Stimulated activated CD4-positive, alpha-beta T cell treated with anti-CD3 and anti-CD28 coated beads, Interleukin-15, amount 100 ng/mL, for 1 hour (primary cell): Measurements from ENCODE around the gene WEE2.

ENCODE experiments used
- DNase-seq, 2 donors: peaks; one replicate each; pipeline ENCODE4 v3.0.0-alpha.2; 2020; ENCODE audit warnings: low read depth in 1 of 2, low spot score in 1 of 2

Gene WEE2

DNA sequence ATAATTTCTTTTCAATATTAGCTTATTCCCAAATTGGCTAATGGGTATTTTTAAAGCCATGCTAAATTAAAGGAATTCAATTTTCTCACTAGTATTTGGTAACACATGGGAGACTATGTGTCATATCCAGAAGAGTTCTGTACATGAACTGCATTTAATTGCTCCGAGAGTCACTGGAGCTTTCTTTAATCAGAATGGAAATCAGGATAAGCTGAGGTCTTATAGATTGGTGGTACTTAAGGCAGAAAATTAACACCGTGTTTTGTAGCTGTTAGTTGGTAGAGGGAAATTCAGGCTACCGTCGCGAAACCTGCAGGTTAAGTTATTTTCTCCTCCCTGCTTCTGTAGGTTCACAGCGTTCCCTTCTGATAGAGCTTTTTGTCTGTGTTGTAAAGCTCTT, at the start of gene WEE2:
Gene WEE2, plus strand, starts transcription at position 3 of the 400 bp plus-strand sequence. CDS start 406 bp downstream, outside the sequence.
- DNase-seq, result no peak

DNA sequence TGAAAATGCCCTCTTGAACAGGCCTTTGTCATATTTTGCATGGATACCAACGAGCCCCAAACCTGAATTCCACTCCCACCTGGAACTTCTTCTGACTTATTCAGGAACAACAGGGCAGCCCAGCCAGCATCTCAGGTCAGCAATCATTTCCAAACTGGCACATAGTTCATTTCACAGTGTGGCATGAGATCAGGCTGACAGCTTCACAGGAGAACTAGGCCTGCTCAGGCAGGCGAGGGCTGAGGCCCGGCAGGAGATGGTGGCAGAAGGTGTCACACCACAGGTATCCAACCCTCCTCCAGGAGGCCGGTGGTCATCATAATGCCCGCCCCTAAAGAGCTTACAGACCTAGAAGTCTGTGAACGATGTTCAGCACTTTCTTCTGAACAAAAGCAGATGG, 48.7 kb upstream of the WEE2 start:
- no peak for DNase-seq

DNA sequence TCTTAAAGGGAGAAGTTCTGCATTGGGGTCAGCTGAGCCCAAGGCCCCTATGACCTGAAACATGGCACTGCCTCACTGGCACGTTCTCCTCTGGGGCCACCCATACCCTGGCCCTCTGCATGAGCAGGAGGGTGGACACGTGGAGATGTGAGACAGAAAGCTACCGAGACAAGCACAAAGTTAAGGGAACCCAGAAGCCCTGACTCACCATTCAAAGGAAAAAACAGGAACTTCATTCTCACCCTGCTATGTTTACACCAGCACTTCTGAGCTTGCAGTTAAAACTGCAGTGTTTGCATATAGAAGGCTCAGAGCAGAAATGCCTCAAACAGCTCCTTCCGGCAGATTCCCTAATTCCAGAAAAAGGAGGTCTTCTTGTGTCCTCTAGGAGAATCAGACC, 47.9 kb upstream of the WEE2 start:
- no peak for DNase-seq

DNA sequence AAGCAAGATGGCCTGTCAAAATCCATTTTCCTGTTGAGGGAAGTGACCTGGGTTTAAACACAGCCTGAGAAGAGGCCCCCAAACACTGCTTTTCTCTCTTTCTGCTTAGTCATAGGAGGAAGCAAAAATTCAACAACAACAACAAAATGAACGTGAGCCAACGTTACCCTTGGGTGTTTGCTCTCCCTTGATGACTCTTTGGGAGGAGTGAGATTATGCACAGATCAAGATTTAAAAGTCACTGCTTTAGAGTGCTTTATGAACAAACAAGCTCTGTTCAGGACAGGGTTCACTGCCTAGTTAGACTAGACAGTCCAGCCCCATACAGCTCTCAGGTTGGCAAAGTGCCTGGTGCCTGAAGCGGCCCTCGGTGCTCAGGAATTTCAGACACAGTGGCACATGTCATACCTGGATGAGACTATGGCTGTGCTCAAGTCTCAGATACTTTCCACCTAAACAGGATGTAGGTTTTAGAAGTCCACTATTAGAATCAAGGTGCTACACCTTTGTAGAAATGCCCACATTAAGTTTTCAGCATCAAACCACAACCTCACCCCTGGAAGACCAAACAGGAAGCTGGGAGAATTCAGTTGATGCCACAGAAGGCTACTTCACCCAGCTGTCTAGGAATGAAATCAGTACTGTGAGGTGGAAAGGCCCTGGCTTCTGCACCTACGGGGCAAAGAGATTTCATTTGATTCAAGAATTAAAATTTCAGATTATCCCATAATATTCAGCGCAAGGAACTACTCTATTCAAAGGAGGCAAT, 44.9 kb upstream of the WEE2 start:
- DNase-seq, result no peak

DNA sequence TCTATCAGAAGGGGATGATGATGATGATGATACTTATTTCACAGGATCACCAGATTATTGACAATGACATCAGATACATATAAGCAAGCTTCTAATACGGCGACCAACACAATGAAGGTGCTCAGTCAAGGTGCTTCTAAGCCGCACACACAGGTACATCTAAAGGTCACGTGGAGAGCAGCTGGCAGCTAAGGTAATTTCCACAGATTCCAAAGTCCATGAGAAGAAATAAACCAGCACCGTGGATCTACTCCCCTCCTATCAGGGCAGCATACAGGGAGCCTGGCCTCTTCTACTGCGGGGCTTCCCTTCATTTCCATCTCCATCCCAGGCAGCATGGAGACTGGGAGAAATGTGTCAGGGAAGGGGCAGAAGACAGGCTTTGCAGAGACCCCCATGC, 43.7 kb upstream of the WEE2 start:
- DNase-seq, result no peak

DNA sequence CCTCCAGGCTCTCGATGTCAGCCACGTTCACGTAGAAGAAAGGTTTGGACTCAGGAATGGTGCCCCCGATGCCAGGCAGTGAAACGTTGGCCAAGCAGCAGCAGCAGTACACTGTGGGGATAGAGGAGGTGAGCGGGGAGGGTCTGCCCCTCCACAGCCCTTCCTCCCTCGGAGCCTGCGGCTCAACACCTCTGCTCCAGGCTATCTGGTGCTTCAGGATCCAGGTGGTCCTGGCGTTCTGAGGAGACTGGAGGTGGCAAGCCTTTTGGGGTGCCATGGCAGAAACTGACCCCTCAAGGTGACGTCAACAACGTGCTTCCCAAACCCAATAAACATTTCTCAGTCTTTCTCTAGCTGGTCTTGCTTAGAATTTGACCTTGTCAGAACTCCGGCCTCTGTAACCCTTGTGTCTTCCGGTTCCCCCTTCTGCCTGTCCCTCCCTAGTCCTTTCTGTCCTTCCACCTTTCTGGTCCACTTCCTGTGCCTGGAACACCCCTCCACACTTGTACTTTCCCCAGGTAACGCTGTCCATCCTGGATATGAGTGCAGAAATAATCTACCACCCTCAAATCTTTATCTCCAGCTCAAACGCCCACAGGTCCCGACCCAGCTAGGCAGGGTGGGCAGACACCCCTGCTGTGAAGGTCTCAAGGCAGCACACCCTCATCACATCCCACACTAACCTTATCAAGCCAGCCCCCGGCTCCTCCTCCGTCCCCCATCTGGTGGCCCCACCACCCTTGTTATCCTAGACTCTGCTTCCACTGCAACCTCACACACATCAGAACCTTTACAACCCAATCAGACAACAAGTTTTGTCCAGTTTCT, 42.7 kb upstream of the WEE2 start:
- DNase-seq, result no peak

DNA sequence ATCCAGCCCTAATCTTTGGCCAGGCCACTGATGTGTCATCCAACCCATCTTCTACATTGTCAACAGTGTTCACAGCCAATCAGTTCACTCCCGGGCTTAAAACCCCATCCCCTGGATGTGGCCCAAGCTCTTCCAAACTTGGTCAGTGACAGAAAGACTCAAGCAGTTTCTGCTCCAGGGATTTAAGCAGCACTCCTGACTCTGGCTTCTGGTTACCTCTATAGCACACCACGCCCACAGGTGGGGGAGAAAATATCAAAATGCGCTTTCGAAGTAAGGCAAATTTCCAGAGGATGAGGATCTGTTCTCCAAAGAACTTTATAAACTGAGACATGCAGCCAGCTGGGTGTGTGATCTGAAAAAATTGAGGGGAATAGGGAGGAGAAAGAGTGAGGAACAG, 42.1 kb upstream of the WEE2 start:
- DNase-seq, result no peak

DNA sequence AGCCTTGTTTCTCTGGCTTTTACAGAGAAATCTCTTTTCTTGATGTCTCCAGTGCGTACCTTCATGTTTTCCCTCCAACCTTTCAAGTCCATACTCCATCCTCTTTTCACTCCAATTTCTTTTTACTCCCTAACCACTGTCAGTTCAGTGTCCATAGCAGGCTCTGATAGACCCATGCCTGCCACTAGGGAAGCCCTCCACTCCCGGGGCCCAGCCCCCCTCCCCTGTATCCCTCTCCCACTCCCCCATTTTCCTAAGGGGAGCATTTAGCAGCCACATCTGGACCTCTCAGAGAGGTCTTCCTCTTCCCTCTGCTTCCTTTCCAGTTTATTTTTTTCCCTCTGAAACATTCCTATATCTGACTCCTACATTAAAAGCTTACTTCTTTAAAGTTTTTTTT, 39.3 kb upstream of the WEE2 start:
- DNase-seq, result no peak

DNA sequence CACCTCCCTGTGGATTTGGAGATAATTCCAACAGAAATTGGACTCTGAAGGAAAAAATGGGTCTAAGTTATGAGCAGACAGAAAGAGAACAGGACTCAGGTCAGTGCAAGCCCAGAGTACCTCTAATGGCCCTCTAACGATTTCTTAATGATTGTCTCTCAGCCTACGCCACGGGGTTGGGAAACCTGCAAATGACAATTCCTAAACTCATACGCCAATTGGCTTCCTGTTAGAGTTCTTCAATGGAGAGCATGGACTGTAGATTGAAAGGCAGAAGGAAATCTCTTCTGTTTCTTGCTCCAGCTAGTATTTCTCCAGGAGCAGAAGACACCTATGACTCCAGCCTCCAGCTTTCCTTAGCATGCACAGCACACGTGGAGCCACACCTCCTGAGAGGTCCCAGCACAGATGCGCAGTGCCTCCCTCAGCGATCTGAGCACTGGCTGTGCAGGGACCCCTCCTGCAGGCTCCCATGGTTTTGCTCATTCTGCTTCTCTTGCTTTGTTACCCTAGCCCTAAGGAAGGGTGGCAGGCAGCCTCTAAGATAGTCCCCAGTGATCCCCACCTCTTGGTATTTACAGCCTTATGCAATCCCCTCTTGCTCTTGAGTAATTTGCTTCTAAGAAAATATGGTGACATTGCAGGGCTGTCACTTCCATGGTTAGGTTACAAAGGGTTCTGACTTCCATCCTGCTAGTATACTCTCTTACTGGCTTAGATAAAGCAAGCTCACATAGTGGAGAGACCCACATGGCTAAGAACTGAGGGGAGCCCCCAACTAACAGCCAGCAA, 36.3 kb upstream of the WEE2 start:
- no peak for DNase-seq

DNA sequence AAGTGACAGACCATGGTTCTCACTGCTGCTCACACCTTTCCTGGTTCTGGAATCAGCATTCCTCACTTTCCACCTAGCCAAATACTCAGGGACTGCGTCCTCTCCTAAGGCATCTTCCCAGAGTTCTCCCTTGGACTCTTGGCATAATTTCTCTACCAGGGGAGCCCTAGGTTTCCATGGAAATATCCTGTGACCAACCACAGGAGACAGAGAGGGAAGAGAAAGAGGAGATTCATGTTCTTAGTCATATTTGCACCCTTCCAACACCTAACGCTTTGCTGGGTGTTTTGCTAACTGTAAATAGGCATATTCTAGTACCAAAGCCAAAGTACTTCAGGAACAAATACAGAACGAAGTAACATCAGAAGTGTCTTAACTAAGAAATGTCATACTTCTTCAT, 34.8 kb upstream of the WEE2 start:
- DNase-seq, result no peak

DNA sequence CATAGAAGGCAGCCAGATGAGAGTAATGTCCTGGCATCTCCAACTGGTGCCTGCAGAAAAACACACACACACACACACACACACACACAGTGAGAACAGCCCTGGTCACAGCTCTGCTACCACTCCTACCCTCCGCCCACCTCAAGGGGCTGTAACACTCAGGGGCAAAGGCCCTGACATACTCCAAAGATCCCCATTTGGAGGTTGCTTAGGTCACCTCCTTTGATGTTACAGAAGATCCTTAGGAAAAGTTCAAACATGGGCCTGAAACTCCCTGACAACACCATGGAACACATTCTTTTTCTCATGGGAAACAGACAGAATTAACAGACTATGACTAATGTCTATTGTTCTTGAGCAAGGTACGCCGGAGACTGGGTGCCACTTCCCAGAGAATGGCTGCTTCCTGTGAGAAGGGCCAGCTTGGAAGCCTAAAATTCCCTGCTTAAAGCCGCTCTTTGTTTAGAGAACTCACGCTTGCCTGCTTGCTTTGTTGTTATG, 33.9 kb upstream of the WEE2 start:
- DNase-seq, result no peak

DNA sequence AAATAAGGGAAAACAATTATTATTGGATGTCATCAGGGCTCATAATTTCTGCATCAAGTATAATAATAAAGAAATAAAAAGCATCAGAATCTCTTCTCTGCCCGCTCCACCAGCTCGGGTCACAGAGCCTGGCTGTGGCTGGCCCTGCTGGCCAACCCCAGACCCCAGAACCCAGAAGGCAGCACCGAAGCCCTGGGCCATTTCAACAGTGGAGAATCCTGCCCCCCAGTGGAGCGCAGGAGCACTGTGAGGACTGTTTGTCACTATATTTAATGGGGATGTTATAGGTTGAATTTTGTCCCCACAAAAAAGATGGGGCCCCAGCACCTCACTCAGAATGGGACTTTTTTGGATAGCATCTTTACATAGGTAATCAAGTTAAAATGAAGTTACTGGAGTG, 33.5 kb upstream of the WEE2 start:
- no peak for DNase-seq

DNA sequence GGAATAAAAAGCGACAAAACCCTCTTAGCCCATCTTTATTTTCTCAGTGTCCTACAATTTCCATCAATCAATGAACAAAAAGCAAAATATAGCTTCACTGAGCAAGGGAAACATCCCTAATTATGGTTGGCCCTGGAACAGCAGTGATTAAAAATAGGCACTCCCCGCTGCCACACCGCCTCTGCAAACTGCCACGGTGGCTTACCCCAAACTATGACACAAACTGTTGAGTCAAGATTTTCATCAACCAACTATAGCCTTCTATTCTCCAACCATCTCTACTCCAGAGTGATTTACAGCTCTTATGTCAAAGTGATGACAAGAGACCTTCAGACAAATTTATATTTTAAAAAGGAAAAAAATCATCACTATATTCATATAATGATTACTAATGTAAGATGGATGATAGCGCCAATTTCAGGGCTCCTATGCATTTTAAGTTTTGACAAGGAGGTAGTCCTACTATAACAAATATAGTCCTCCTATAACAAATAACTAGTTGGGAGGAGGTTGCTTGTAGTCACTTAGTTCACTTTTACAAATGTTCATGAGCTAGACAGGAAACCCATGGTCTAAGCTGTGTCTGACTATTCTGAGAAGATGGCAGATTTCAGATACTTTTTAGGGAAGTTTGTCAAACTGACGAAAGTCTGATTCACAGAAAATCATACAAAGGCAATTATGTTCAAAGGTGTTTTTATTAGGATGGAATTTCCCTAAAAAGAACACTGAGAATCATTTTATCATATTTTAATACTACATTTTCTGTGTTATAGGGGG, 32.5 kb upstream of the WEE2 start:
- DNase-seq, result no peak

DNA sequence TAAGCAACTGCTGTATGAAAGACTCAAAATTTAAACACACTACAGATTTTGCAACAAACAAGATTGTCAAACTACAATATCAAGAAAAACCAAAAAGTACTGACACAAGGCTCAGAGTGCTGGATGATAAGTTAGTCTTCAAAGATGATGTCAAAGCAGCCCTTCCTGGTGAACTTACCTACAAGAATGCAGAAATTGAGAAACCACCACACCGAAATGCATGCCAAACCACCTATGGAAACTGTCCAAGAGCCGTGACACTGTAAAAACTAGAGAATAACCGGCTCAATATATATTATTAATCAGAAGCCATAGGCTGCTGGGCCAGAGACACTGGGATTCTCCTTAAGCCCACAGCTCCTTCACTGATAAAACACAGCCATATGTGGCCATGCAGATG, 31.5 kb upstream of the WEE2 start:
- DNase-seq, result no peak

DNA sequence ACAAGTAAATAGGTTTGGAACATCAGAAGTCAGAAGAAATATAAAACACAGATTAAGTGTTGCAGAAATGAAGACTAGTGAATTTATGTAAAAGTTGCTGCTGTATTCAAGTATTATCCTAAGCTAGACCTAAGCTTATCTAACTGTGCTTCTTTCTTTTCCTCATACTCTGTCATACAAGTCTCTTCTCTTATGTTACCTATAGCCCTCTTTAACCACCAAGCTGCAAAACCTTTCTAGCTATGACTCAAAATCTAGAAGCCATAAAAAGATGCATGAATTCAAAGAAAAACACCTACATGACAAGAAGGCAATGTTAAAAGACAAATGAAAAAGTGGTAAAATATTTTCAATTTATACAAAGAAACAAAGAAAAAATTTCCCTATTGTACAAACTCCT, 29.1 kb upstream of the WEE2 start:
- DNase-seq, result no peak

DNA sequence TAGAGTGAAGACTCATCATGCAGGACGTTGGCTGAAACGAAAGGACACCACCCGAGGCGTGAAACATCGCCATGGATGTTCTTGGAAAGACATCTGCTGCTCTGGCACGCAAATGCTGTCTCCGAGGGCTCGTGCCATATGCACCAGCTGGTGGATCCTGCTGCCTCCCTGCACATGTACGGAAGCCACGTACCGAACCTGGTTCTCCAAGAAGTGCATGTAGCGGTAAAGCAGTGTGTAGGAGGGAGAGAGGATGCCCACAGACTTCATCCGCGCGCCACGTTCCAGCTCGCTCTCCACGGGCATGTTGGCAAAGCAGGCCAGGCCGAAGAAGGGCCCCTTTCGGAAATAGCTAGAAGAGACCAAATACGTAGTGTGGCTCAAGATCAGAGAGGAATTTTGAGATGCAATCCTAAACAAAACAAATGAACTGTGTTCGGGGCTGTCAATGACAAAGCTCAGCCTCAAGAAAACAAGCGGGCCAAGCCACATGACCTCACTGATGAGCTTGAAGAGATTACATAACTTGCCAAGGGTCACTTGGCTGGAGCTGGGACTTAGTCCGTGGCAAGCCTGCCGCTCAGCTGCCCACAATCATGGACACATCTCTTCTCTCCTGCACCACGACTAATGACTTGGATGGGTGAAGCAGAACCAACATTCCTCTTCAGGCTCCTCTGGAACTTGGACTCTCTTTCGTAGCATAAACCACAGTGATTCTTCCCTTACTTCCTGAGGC, 22.7 kb upstream of the WEE2 start:
- DNase-seq, result no peak

DNA sequence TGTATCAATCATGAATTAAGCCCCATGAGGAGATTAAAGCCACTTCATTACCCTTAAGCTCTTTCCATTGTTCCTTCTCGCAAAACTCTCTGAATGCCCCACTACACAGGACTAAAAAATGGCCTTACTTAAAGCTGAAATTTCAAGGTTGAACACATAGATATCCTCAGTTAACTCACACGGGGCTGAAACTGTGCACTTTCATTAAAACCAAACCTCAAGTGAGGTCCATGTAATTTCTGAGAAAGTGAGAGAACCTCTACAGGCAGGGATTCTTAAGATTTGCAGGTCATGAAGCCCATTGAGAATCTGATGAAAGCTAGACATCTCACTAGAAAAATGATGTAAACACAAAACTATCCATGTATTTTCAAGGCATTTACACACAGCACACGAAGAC, 22.1 kb upstream of the WEE2 start:
- no peak for DNase-seq

DNA sequence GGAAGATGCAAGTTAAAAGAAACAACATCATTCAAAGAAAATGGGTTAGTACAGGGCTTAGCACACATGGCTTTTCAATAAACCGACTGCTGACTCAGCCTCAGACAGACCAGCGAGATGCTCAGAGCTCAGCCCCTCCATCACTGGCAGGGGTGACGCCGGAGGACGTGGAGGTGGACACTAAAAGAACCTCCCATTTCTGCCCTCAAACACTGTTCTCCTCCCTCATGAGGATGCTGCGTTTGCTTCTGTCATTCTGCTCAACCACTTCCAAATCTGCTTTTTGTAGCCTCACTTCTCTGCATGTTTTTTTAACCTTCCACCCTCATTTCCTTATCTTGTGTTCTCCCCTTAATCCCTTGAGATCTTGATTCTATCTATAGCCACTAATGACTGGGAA, 21.5 kb upstream of the WEE2 start:
- no peak for DNase-seq

DNA sequence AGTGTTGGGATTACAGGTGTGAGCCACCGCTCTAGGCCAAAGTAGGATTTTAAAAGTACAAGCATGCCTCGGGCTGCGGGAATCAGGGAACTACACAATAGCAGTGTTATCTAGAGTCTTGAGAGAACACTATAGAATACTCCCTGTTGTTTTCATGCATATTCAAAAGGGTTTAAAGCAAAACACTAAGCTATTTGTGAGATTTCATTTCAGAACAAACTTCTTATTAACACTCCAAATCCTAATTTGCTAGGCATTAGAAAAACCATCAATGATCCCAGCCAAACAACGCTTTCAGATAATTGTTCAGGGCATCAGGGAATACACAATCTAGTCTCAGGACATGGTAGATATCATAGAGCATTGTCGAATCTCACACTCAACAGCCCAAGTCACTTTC, 20.1 kb upstream of the WEE2 start:
- no peak for DNase-seq
